HG03060 (cell line): ENCODE measurements around the gene RBM22.

ENCODE experiments used
- ATAC-seq: cut with Tn5 transposase; IDR thresholded peaks from one replicate; pipeline ENCODE4 v1.9.1; 2021; ENCODE audit warnings: low read depth, moderate number of reproducible peaks; ENCODE audit not compliant: unreplicated experiment

RBM22 gene

GRCh38 chr5:150674341-150674821 is 26.5 kb downstream of the RBM22 start:
- ATAC-seq, result no peak

DNA sequence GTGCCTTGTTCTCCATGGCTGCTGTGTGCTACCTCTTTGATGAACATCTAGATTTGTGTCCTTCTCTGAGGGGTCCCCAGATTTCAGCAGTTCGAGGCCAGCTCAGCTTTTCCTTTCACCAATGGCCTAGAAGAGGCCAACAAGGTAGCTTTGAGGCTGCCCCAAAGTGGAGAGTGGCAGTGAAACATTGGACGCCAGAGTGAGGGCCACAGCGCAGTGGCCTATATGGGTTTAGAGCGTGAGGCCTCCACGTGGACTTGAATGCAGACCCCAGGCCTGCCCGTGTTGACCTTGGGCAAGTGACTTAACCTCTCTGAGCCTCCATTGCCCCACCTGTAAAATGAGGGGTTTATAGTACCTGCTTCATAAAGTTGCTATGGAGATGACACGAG is 28.0 kb downstream of the RBM22 start:
- ATAC-seq, result no peak

- ATAC-seq, result no peak
Observed at GRCh38 chr5:150672237-150672883, 28.5 kb downstream of the RBM22 start.

GRCh38 chr5:150671509-150672236 is 29.2 kb downstream of the RBM22 start:
- no peak for ATAC-seq

GRCh38 chr5:150670948-150671310 is 29.9 kb downstream of the RBM22 start:
- ATAC-seq, result no peak

DNA sequence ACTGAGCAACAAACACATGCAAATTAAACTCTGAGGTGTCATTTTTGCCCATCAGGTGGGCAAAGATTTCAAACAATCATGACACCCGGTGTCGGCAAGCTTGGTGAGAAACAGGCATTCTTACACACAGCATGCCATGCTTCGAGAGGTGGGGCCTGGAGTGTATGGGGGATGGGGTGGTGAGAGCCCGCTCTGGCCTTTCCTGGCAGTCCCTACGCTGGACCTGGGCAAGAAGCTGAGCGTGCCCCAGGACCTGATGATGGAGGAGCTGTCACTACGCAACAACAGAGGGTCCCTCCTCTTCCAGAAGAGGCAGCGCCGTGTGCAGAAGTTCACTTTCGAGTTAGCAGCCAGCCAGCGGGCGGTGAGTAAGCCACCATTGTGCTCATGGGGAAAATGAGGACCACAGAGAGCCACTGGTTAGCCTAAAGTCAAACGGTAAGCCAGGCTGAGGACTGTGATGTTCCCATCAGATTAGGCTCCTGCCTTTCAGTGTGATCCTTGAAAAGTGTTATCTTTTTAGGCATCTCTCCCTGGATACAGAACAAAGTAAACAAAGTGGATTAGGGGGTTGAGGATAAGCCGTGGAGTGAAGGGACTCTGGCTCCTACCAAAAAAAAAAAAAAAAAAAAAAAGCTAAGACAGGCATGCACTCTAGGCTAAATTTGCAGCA is 30.5 kb downstream of the RBM22 start:
- ATAC-seq, result no peak

GRCh38 chr5:150665044-150665443 is 35.8 kb downstream of the RBM22 start:
- no peak for ATAC-seq

DNA sequence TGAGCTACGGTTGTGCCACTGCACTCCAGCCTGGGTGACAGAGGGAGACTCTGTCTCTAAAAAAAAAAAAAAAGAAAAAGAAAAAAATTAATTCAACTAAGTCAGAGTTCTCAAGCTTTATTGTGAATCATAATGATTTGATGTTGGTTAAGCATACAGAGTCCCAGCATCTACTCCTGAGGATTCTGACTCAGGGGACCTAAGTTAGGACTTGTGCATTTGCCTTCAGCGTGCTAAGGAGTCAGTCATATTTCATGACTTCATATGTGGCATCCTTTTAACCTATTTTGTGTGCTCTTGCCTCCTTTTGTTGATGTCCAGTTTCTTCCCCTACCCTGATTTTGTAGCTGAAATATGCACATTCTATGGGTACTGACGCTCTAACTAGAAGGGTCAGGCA is 36.9 kb downstream of the RBM22 start:
- no peak for ATAC-seq

DNA sequence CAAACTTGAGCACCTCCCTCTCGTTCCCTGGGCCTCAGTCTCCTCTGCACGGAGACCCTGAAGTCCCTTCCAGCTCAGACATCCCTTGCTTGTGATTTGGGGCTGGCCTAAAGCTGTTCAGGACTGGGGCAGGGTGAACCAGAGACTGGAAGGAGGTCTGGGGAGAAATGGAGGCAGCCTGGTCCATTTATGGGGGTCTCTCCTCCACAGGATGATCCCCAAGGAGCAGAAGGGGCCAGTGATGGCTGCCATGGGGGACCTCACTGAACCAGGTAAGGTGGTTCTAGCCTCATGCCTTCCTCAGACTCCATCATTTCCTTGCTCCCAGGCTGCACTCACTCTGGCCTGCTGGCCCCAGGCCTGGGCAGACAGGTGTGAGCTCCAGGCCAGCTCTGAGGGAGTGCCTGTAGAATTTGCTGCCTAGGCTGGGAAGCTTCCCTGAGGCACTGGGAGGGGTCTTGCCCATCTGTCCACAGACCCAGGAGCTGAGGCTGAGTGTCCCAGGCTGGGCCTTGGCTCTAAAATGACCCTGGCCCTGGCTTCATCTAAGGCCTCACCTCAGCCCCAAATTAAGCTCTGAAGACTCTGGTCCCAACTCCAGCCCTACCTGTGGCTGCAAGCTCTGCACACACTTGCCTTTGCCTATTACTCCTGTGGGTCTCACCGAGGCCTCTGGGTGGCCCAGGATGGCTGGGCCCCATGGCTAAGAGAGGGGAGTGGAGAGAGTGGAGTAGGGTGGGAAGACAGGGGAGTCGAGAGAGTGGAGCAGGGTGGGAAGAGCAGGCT is 37.9 kb downstream of the RBM22 start:
- ATAC-seq, result no peak

DNA sequence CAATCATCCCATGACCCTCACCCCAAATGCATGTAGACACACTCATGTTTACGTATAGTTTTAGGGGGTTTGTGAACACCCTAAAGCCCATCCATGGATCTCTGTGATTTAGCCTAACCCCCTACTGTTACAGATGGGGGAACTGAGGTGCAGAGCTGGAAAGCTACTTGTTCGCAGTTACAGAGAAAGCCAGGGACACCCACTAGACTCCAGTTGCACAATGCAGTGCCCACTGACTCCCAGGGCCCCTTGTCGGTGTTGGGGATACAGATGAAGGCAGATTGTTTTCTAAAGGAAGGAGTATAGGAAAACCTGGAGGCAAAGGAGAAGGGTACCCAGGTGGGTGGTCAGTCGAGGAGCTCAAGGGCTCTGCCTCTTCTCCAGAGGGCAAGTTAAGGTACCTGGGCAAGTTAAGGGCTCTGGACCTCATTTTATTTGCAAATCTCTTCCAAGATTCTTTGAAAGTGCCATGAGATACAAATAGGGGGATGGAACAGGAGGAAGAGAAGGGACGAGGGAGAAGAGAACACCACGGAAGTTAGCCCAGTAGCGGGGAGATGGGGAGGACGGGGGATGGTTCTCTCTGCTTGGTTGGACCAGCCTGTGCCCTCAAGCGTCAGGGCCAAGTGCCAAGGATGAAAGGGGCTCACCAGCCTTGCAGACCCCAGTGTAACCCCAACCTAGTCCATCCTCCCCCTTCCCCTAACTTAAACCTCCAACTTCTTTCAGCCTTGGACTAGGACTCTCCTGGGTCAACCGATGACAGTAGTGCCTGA is 38.9 kb downstream of the RBM22 start:
- ATAC-seq, result no peak

GRCh38 chr5:150661086-150661485 is 39.8 kb downstream of the RBM22 start, which contains the start of gene MYOZ3:
Gene MYOZ3 (plus strand): TSS chr5:150661251. CDS start chr5:150662942, 1,691 bp downstream.
- ATAC-seq, result no peak

DNA sequence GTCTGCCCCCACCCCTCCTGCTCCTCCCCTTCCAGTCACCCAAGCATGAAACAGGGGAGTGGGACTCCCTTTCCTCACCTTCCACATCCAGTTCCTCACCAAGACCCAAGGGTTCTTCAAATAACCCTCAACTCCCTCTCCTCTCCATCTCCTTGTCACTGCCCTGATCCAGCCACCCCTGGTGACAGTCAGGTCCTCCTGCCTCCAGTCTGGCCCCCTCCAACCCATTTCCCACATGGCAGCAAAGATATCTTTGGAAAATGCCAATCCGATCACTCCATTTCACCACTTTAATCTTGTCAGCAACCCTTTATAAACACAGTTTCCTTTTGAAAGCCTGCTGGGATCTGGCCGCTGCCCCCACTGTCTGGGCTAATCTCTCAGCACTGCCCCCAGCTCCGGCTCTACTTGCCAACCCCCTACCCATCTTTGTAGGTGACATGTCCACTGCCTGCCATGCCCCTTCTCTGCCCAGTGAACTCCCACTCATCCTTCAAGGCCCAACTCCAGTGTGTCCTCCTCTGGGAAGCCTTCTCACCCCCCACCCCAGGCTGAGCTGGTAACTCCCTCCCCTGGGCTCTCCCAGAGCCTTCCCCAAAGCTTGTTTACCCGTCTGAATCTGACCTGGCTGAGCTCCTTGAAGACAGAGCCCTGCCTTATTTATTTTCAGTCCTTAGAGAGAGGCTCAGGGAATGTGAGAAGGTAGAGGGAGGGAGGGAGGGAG is 40.6 kb downstream of the RBM22 start:
- no peak for ATAC-seq

GRCh38 chr5:150659360-150660107 is 41.3 kb downstream of the RBM22 start:
- no peak for ATAC-seq

DNA sequence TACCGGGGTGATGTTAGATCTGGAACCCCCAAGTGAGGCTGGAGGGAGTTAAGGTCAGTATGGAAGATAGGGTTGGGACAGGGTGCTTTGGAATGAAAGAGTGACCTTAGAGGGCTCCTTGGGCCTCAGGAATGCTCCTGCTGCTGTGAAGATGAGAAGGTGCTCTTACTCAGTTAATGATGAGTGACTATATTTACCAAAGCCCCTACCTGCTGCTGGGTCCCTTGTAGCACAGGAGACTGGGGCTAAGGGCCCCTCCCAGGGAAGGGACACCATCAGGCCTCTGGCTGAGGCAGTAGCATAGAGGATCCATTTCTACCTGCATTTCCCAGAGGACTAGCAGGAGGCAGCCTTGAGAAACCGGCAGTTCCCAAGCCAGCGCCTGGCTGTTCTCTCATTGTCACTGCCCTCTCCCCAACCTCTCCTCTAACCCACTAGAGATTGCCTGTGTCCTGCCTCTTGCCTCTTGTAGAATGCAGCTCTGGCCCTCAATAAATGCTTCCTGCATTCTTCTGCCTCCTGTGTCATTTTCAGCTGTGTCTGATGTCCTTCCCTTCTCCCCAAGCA is 42.1 kb downstream of the RBM22 start:
- no peak for ATAC-seq

DNA sequence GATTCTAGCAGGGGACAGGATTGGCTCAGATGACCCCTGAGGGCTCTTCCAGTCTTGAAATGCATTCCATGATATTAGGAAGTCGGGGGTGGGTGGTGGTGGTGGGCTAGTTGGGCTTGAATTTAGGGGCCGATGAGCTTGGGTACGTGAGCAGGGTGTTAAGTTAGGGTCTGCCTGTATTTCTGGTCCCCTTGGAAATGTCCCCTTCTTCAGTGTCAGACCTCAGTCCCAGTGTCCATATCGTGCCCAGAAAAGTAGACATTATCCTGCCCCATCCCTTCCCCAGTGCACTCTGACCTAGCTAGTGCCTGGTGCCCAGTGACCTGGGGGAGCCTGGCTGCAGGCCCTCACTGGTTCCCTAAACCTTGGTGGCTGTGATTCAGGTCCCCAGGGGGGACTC is 42.7 kb downstream of the RBM22 start:
- no peak for ATAC-seq

DNA sequence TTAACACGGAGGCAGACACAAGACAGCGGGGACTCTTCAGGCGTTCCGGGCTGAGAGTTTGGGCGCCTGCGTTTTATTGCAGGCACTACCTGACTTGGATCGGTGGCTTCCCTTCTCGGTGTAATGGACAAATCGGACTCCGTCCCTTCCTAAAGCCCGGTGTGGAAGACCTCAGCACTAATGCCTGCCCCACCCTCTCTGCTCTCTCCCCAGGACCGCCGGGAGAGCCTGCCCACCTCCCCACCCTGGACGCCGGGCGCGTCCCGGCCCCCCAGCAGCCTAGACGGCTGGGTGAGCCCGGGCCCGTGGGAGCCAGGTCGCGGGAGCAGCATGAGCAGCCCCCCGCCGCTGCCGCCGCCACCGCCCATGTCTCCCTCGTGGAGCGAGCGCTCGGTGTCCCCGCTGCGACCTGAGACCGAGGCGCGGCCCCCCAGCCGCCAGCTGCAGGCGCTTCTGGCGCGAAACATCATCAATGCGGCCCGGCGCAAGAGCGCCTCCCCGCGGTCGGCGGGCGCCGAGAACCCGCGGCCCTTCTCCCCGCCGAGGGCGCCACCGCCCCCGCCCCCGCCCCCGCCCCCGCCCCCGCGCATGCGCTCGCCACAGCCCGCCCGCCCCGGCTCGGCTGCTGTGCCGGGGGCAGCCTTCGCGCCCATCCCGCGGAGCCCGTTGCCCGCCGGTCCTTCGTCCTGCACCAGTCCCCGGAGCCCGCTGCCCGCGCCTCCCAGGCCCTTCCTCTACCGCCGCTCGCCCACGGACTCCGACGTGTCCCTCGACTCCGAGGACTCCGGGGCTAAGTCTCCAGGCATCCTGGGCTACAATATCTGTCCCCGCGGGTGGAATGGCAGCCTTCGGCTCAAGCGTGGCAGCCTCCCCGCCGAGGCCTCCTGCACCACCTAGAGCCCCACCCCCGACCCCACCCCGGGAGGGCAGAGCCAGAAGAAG is 44.4 kb downstream of the RBM22 start:
- ATAC-seq, result no peak

- no peak for ATAC-seq
Observed at GRCh38 chr5:150655221-150655620, 45.6 kb downstream of the RBM22 start.
